ENCODE measurements around the gene CARNS1. TPM values are rescaled to one million over a fixed set of nuclear protein-coding genes. Genes with fewer than 3 reads are reported as not detected.

Gene CARNS1
- total RNA-seq, 1 donor from 2014 or later: 0.23 TPM

- no peak overlapping the region for H3K4me2 ChIP-seq (ENCODE audit: low read length)
- H4K20me1 ChIP-seq (ENCODE audit: insufficient read depth, low read length): peaks cover 20% of the 10 kb centered on the region
- H2AFZ ChIP-seq (ENCODE audit: low read depth, low read length): no peak overlapping the region
- peaks cover 15% of the 10 kb centered on the region for H3K79me2 ChIP-seq (ENCODE audit: insufficient read depth, low read length)
- no peak for DNase-seq (ENCODE audit: low read depth)
- no peak overlapping the region for H3K4me3 ChIP-seq (ENCODE audit: insufficient read depth, low read depth, low read length)
- Mint-ChIP-seq H3K36me3 (ENCODE audit: low read depth, unreplicated experiment) (peaks cover 1% of the 10 kb centered on the region), H3K4me1 (ENCODE audit: low read depth, unreplicated experiment) (peaks cover 11% of the 10 kb centered on the region), H3K4me3 (ENCODE audit: unreplicated experiment) (peak overlapping the region; percentile 8), H3K9me3 (ENCODE audit: unreplicated experiment) (no peaks in the 10 kb centered on the region), H3K27me3 (ENCODE audit: low read depth, unreplicated experiment) (no peaks in the 10 kb centered on the region), H3K27ac (ENCODE audit: unreplicated experiment) (no peak overlapping the region)
- no peak overlapping the region for H3K27ac ChIP-seq (ENCODE audit: low read depth, low read length)
- H3K9me3 ChIP-seq (ENCODE audit: insufficient read depth, low read depth, low read length): no peaks in the 10 kb centered on the region
- no peak for TF ChIP-seq EZH2 (IDR thresholded peaks at IDR 0.05; ENCODE audit: insufficient read depth, low read length)
- TF ChIP-seq CTCF (IDR thresholded peaks at IDR 0.05; ENCODE audit: insufficient read depth, low read depth, low read length): no peak
- no peak for FAIRE-seq
- peaks cover 25% of the 10 kb centered on the region for H3K4me1 ChIP-seq (ENCODE audit: insufficient read depth, low read length)
- no peak overlapping the region for H3K9ac ChIP-seq (ENCODE audit: low read length)
- no peaks in the 10 kb centered on the region for H3K27me3 ChIP-seq (ENCODE audit: insufficient read depth, low read length)
- H3K36me3 ChIP-seq (ENCODE audit: insufficient read depth, low read length): no peaks in the 10 kb centered on the region
Measured at GRCh38 chr11:67440229-67441097, 25.0 kb downstream of the CARNS1 start.

GRCh38 chr11:67441098-67441563, 25.7 kb downstream of the CARNS1 start:
- Mint-ChIP-seq H3K4me3 (ENCODE audit: unreplicated experiment) (no peak overlapping the region), H3K36me3 (ENCODE audit: low read depth, unreplicated experiment) (peaks cover 1% of the 10 kb centered on the region), H3K9me3 (ENCODE audit: unreplicated experiment) (no peaks in the 10 kb centered on the region), H3K4me1 (ENCODE audit: low read depth, unreplicated experiment) (peaks cover 11% of the 10 kb centered on the region), H3K27ac (ENCODE audit: unreplicated experiment) (no peak overlapping the region), H3K27me3 (ENCODE audit: low read depth, unreplicated experiment) (peaks cover 3% of the 10 kb centered on the region)
- H3K27ac ChIP-seq (ENCODE audit: low read depth, low read length): no peak overlapping the region
- no peak overlapping the region for H3K4me3 ChIP-seq (ENCODE audit: insufficient read depth, low read depth, low read length)
- no peak for TF ChIP-seq CTCF (IDR thresholded peaks at IDR 0.05; ENCODE audit: insufficient read depth, low read depth, low read length)
- TF ChIP-seq EZH2 (IDR thresholded peaks at IDR 0.05; ENCODE audit: insufficient read depth, low read length): no peak
- H4K20me1 ChIP-seq (ENCODE audit: insufficient read depth, low read length): peaks cover 20% of the 10 kb centered on the region
- H3K79me2 ChIP-seq (ENCODE audit: insufficient read depth, low read length): peaks cover 15% of the 10 kb centered on the region
- FAIRE-seq (no peak), DNase-seq (ENCODE audit: low read depth) (no peak)
- no peaks in the 10 kb centered on the region for H3K27me3 ChIP-seq (ENCODE audit: insufficient read depth, low read length)
- H3K4me2 ChIP-seq (ENCODE audit: low read length): no peak overlapping the region
- H2AFZ ChIP-seq (ENCODE audit: low read depth, low read length): no peak overlapping the region
- H3K9me3 ChIP-seq (ENCODE audit: insufficient read depth, low read depth, low read length): no peaks in the 10 kb centered on the region
- no peak overlapping the region for H3K9ac ChIP-seq (ENCODE audit: low read length)
- H3K36me3 ChIP-seq (ENCODE audit: insufficient read depth, low read length): no peaks in the 10 kb centered on the region
- H3K4me1 ChIP-seq (ENCODE audit: insufficient read depth, low read length): peaks cover 24% of the 10 kb centered on the region

All from astrocyte (in vitro differentiated cells and primary cell).